Stimulated activated naive CD8-positive, alpha-beta T cell treated with anti-CD3 and anti-CD28 coated beads, Interleukin-15, amount 100 ng/mL, for 72 hours (primary cell): ENCODE measurements around the gene PRMT2.

Experiments used
- ATAC-seq: fragments of 150-1000 bp; cut with Tn5 transposase; 2 replicates; pipeline ENCODE4 v1.10.0; 2021; ENCODE audit warnings: mild to moderate bottlenecking, moderate library complexity
- DNase-seq, 2 donors: peaks; one replicate each; pipeline ENCODE4 v3.0.0; 2021 to 2022
- H3K27ac Mint-ChIP-seq, 2 donors: one replicate each; pipeline ENCODE4 v1.8.0; 2022; ENCODE audit warnings: mild to moderate bottlenecking in 2 of 2, mixed read lengths in 2 of 2, moderate library complexity in 2 of 2
- H3K27me3 Mint-ChIP-seq: one replicate; pipeline ENCODE4 v1.8.0; 2022; ENCODE audit warnings: mixed read lengths
- H3K4me1 Mint-ChIP-seq: one replicate; pipeline ENCODE4 v1.8.0; 2022; ENCODE audit warnings: mild to moderate bottlenecking, mixed read lengths
- H3K4me3 Mint-ChIP-seq, 2 donors: one replicate each; pipeline ENCODE4 v1.8.0; 2022; ENCODE audit warnings: mild to moderate bottlenecking in 2 of 2, mixed read lengths in 2 of 2, moderate library complexity in 1 of 2
- H3K9me3 Mint-ChIP-seq, 2 donors: one replicate each; pipeline ENCODE4 v1.8.0; 2022; ENCODE audit warnings: mixed read lengths in 2 of 2

The PRMT2 gene

DNA sequence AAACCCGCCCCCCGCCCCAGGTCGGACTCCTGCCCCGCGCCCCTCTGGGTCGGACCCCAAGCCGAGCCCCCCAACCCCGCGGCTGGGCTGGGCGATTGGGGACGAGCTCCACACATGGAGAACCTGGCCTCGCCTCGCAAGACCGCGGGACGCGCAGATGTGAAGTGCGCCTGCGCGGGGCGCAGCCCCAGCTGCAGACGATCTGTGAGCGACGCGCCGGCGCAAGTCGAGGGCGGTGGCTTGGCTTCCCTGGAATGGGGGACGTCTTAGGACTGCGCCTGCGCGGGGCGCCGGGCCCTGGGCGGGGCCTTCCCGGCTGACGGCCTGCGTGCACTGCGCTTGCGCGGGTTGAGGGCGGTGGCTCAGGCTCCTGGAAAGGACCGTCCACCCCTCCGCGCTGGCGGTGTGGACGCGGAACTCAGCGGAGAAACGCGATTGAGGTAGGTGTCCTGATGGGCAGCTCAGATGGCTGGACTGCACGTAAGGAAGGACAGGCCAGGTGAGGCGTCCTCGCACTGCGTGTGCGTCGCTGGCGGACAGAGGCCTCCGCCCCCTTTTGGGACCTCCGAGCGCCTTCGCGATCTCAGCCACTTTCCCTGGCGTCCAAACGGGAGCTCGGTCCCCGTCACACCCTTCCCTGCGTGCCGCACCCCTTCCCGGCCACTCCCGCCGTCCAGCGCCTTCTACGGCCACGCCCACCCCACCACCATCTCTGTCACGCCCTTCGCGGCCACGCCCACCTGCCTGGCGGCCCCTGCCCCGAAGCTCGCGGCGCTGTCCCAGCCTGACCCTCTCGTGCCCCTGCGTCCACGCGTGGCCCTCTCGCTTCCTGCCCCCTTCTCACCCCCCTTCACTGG, at the start of gene PRMT2:
Gene PRMT2 (plus strand): TSS at position 351 of the 857 bp plus-strand sequence. CDS start 1,278 bp downstream, outside the sequence.
- ATAC-seq, result peak; percentile 85
- peak; percentile 97 to 98 for DNase-seq
- Mint-ChIP-seq H3K4me1 (peaks cover 69% of the 10 kb centered on the region), H3K4me3 (peak within 1 kb of the TSS; percentile 89 to 97), H3K27ac (peak within 1 kb of the TSS; percentile 92 to 93), H3K27me3 (no peaks in the 10 kb centered on the region), H3K9me3 (peaks cover 0 to 5% of the 10 kb centered on the region in 2 donors)

DNA sequence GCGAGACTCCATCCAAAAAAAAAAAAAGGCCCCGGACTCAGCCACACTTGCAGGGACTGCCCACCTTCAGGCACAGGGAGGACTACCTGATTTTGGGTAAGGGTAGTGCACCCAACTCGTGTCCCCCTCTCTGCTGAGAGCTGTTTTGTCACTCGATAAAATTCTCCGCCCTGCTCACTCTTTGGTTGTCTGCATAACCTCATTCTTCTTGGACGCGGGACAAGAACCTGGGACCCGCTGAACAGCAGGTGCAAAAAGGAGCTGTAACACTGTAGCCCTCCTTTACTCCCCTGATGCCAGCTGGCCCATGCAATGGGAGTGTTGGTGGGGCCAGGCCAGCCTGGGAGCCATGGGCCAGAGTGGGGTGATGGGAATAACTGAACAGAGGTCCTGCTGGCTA, 41.2 kb upstream of the PRMT2 start:
- Mint-ChIP-seq H3K27me3 (no peaks in the 10 kb centered on the region), H3K27ac (no peak overlapping the region), H3K9me3 (peaks cover 30 to 52% of the 10 kb centered on the region in 2 donors), H3K4me3 (no peak overlapping the region), H3K4me1 (peaks cover 15% of the 10 kb centered on the region)
- DNase-seq (no peak), ATAC-seq (no peak)

DNA sequence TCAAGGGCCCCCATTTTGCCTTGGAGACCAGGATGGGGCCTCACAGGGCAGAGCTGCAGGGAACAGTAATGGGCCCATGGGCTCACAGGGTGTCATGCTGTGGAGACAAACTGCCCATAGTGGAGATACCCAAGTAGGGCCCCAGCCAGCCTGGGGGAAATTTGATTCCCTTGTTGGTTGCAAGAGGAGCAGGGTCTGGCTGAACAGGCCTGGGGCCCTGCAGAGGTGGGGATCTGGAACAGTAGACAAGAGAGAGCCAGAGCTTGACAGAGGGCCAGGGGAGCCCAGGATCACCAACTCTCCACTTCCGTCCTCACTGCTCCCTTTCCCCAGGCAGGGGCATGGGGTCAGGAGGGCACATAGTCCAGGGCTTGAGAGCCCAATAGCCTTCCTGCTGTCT, 39.3 kb upstream of the PRMT2 start:
- ATAC-seq (no peak), DNase-seq (no peak)
- H3K27me3 Mint-ChIP-seq, result no peaks in the 10 kb centered on the region
- no peak overlapping the region for H3K4me3 Mint-ChIP-seq
- peaks cover 10 to 33% of the 10 kb centered on the region in 2 donors for H3K9me3 Mint-ChIP-seq
- H3K4me1 Mint-ChIP-seq, result peaks cover 26% of the 10 kb centered on the region
- peak overlapping the region in 1 of 2 donors; percentile 40 for H3K27ac Mint-ChIP-seq

DNA sequence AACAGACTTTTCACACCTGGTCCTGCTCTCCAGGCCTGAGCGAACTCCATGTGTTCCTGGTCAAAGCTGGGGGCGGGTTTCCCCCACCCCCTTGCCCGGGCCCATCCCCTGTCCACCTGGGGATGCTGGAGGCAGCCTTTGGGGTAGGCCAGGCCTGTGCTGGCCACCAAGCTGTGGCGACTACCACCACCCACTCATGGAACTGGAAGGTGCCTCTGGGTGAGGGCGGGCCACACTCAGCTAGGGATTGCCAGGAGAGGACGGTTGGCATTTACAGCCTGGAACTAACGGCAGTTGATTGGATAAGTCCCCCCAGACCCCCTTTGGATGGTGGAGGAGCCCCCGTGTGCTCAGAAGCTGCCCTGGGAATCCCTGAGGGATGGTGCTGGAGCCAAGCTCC, 38.4 kb upstream of the PRMT2 start:
- DNase-seq, result no peak
- Mint-ChIP-seq H3K9me3 (peaks cover 3 to 25% of the 10 kb centered on the region in 2 donors), H3K4me1 (peaks cover 34% of the 10 kb centered on the region), H3K27me3 (no peaks in the 10 kb centered on the region), H3K27ac (no peak overlapping the region), H3K4me3 (no peak overlapping the region)
- ATAC-seq, result no peak

DNA sequence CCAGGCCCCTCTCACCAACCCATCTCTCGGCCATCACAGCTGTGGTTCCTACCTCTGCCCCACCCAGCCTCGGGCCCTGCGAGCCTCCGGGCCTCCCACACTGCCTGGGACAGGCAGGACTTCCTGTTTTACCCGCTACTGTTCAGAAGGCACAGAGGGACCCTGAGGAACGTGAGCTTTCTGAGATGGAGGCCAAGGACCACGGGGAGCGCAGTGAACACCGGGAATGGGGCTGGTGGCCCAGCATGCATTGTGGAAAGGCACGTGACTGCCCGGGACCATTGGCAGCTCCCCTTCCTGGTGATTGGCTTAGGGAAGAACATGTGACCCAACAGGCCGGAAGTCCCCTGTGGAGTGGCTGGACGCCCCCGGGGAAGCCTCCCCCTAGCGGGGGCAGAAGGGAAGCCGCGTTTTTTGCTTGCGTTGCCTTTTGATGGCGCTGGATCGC, 37.6 kb upstream of the PRMT2 start:
- ATAC-seq, result no peak
- Mint-ChIP-seq H3K9me3 (peaks cover 3 to 16% of the 10 kb centered on the region in 2 donors), H3K27me3 (no peaks in the 10 kb centered on the region), H3K4me1 (peaks cover 39% of the 10 kb centered on the region), H3K4me3 (no peak overlapping the region), H3K27ac (no peak overlapping the region)
- no peak for DNase-seq

DNA sequence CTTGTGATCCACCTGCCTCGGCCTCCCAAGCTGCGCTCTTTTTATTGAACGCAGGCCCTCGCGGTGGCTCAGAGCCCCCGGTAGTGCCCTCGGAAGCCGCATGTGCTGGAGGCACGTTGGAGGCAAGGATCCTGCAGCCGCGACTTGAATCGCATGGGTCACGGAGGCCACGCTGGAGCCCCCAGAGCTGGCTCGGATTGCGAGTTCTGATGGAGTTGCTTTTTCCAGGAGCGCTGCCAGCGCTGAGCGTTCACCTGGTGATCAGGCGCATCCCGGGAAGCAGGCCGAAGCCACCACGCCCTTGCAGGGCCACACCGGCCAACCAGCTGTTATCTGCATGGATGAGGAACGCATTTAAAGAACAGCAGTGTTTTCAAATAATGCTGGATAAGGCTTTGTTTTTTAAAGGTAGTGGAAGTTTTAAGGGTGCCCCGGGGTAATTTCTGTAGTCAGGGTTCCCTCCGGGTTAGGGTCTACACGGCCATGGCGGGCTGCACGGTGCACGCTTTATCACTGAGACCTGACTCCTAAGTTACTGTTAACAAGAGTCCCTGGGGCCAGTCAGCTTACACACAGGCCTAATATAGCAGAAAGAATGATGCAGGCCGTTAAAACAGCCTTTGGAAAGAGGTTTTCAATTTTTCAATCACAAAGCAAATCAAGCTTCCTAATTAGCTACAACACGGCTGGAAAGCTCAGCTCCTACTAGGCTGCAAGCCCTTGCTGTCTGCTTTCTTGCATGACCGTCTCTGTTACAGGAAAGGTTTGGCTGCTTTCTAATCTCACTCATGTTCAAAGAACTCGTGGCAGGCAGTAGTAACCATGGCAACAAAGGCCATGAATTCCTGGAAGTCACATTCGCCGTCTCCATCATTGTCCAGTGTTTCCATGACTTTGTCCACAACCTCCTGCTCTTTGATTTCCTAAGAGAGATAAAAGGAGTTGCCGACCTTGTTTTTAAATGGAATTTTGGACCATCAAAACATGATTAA, 36.6 kb upstream of the PRMT2 start:
- Mint-ChIP-seq H3K4me1 (peaks cover 39% of the 10 kb centered on the region), H3K4me3 (no peak overlapping the region), H3K9me3 (peaks cover 0 to 6% of the 10 kb centered on the region in 2 donors), H3K27me3 (no peaks in the 10 kb centered on the region), H3K27ac (peak overlapping the region in 1 of 2 donors; percentile 15)
- ATAC-seq, result no peak
- no peak for DNase-seq

DNA sequence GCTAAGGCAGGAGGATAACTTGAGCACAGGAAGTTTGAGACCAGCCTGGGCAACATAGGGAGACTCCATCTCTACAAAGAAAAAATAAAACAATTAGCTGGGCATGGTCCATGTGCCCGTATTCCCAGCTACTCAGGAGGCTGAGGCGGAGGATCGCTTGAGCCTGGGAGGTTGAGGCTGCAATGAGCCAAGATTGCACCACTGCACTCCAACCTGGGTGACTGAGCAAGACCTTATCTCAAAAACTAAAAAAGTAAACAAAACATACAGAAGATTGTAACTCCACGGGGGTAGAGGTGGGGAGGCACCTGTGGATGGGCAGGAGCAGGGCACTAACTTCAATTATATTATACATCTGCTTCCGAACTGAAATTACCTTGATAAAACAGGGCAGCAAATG, 35.2 kb upstream of the PRMT2 start:
- Mint-ChIP-seq H3K4me3 (no peak overlapping the region), H3K4me1 (peaks cover 46% of the 10 kb centered on the region), H3K9me3 (no peaks in the 10 kb centered on the region), H3K27ac (no peak overlapping the region), H3K27me3 (no peaks in the 10 kb centered on the region)
- ATAC-seq, result no peak
- DNase-seq, result no peak

DNA sequence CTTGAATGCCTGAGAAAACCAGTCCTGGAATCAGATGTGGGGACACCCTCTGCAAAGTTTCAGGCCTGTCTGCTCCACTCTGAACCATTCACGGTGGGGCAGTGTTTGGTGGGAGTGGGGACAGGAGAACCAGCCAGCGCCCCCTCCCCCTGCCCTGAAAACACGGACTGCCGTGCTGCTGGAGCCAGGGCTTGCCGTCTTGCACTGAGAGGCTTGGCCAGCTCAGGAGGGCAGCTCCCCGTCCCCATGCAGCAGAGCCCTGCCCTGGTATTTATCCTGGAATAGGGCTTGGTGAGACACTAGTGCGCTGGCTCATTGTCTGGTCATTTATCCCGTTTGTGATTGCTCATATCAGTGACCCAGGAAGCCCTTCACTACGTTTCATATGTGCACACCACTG, 34.5 kb upstream of the PRMT2 start:
- ATAC-seq (no peak), DNase-seq (no peak)
- H3K4me1 Mint-ChIP-seq, result peaks cover 53% of the 10 kb centered on the region
- H3K27ac Mint-ChIP-seq, result no peak overlapping the region
- no peak overlapping the region for H3K4me3 Mint-ChIP-seq
- no peaks in the 10 kb centered on the region for H3K9me3 Mint-ChIP-seq
- no peaks in the 10 kb centered on the region for H3K27me3 Mint-ChIP-seq

DNA sequence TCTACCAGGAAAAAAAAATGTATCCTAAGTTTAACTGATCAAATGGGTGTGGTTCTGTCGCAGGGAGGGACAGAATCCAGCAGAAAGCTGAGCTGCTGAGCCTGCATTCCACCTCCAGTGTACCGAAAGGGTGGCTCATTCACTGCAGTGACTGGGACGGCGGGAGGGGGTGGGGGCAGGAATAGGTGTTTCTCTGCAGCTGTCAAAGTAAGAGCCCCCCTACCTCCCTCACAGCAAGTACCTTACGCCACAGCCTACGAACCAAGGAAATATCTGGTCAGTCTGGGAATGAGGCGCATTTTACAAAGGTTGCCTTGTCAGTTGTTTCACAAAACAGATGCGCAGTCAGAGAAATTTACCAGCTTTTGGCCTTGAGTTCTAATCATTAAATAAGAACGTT, 32.2 kb upstream of the PRMT2 start:
- H3K4me3 Mint-ChIP-seq, result no peak overlapping the region
- H3K27ac Mint-ChIP-seq, result no peak overlapping the region
- DNase-seq (no peak), ATAC-seq (no peak)
- no peaks in the 10 kb centered on the region for H3K27me3 Mint-ChIP-seq
- no peaks in the 10 kb centered on the region for H3K9me3 Mint-ChIP-seq
- H3K4me1 Mint-ChIP-seq, result peaks cover 68% of the 10 kb centered on the region

DNA sequence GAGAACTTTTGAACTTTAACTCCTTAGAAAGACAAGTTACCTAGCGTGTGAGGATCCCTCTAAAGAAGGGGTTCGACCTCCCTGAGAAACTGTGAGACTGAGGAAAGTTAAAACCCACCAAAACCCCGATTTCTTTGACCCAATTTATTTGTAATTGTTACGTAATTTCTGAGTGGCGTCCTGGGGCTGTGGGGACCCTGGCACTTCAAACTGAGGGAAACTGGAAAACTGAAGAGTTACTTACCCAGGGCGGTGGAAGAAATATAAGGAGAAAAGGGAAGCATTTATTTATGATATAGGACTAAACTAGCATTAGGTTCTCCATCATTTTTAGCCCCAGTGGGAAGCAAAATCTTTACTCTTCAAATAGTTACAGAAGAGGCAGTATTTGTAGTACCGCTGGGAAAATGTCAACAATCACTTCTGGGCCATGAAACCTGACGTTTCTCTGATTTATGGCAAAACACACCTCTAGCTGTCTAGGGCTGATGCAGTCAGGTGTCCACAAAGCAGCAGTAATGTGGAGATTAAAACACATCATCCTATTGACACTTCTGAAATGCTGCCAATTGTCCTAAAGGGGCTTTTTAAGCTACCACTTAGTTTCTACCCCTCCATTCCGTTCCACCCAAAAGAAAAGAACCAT, 31.0 kb upstream of the PRMT2 start:
- H3K4me3 Mint-ChIP-seq, result peak overlapping the region; percentile 67 to 77
- H3K4me1 Mint-ChIP-seq, result peaks cover 60% of the 10 kb centered on the region
- peak overlapping the region in 1 of 2 donors; percentile 87 for H3K27ac Mint-ChIP-seq
- no peaks in the 10 kb centered on the region for H3K9me3 Mint-ChIP-seq
- ATAC-seq (peak; percentile 9), DNase-seq (no peak)
- no peaks in the 10 kb centered on the region for H3K27me3 Mint-ChIP-seq

DNA sequence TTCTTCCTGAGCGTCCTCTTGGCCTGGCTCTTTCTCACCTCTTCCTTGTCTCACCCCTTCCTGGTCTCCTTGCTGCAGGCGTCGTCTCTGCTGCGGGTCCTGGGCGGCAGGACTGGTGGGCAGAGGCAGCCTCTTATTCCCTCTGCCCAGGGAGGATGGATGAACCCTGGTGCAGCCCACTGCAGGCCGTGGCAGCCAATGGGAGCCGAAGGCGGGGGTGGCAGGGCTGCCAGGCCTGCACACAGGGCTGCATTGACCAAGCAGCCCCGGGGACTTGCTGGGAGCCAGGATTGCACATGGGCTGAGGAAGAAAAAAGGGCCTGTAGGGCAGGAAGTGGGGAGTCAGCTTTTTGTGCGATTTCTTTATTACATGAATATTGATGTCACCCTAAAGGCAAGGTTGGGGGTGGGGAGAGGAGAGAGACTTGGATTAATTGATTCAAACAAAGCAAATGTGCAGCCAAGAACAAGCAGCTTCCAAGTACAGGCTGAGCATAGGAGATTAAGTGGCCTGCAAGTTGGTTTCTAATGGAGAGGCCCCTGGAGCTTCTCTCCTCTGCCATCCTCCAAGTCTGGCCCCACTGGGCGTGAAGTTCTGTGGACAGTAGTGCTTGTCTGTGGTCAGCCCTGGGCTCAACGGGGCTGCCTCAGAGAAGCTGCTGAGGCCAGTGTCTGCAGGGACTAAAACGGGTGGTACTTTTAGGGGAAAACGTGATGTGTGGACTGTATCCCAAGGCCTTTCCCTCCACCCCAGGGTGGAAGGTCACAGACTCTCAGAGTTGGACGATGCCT, 30.3 kb upstream of the PRMT2 start, which contains the start of gene S100B:
Gene S100B (minus strand): TSS at position 108 of the 792 bp plus-strand sequence. CDS start 2,667 bp downstream, outside the sequence.
- Mint-ChIP-seq H3K4me3 (peak within 1 kb of the TSS; percentile 75 to 77), H3K27ac (peak within 1 kb of the TSS; percentile 77 to 87), H3K4me1 (peaks cover 53% of the 10 kb centered on the region), H3K27me3 (no peaks in the 10 kb centered on the region), H3K9me3 (peaks cover 0 to 7% of the 10 kb centered on the region in 2 donors)
- ATAC-seq (peak; percentile 65), DNase-seq (peak; percentile 15 to 31)

DNA sequence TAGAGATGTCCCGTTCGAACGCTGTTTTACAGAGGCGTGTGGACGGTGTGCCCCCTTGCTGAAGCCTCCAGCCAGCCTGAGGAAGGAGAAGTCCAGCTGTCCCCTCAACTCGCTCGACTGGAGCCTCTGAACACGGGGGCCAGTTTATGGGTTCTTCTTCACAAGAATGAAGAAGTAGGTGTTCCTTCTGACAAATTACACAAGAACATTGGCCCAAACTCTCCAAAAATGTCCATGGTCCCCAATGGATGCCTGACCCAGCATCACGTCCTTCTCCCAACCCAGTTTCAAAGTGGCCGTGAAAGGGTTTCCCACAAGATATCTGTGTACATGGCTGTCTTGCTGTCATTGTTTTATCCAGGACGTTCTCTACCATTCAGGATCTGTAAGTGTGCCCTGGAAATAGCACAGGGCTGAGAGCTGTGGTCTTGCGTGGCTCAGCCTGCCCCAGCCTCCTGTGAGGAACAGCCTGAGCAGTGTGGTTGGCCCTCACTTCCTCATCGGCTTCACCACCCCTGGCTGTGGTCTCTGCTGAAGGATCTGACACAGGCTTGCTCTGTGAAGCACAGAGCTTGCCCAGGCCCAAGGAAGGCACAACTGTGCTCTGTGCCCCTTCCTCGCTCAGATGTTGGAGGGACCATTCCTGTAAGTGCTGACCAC, 29.6 kb upstream of the PRMT2 start:
- H3K4me3 Mint-ChIP-seq, result peak overlapping the region; percentile 75 to 77
- ATAC-seq, result peak; percentile 93

DNA sequence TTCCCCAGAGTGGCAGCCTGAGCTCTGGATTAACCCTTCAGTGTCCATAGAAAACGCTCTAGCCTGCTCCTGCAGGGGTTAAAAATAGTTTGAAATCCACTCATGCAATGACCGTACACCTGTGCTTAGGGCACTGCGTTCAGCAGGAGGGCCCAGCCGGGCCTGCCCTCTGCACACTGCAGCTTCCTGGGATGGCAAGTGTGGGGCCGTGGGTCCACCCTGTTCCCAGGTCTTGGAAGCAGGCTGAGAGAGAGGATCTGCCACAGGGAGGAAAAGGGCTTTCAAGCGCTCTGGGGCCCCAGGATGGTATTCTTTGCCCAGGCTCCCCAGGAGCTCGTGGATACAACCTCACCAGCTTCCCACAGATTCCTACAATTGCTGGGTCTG, 29.1 kb upstream of the PRMT2 start:
- Mint-ChIP-seq H3K9me3 (peaks cover 3 to 8% of the 10 kb centered on the region in 2 donors), H3K4me3 (peak overlapping the region; percentile 37 to 75), H3K4me1 (peaks cover 49% of the 10 kb centered on the region)

More for the DNA sequence above, 29.6 kb upstream of the PRMT2 start:
- no peaks in the 10 kb centered on the region for H3K27me3 Mint-ChIP-seq
- peak; percentile 49 to 58 for DNase-seq
- H3K4me1 Mint-ChIP-seq, result peaks cover 50% of the 10 kb centered on the region
- peaks cover 3 to 8% of the 10 kb centered on the region in 2 donors for H3K9me3 Mint-ChIP-seq
- peak overlapping the region in 1 of 2 donors; percentile 74 for H3K27ac Mint-ChIP-seq

DNA sequence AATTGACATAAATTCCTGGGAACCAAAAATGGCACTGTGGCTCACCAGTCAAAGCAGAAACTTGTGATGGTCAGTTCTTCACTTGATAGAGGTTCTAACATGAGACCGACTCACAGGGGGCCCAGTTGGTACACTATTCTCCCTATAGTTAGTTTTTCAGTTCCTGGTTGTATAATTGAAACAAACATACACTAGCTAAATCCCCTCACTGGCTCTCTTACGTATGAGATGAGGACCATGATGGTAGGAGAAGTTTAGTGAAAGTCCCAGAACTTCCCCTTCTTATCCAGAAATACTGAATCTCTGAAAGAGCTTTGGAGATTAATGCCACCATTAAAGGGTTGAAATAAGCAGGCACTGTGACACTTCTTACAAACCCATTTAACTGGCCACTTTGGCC, 27.8 kb upstream of the PRMT2 start:
- H3K27me3 Mint-ChIP-seq, result no peaks in the 10 kb centered on the region
- ATAC-seq (no peak), DNase-seq (no peak)
- peaks cover 40% of the 10 kb centered on the region for H3K4me1 Mint-ChIP-seq
- H3K9me3 Mint-ChIP-seq, result peaks cover 3 to 8% of the 10 kb centered on the region in 2 donors
- no peak overlapping the region for H3K4me3 Mint-ChIP-seq
- H3K27ac Mint-ChIP-seq, result no peak overlapping the region

More for the DNA sequence above, 29.1 kb upstream of the PRMT2 start:
- Mint-ChIP-seq H3K27me3 (no peaks in the 10 kb centered on the region), H3K27ac (peak overlapping the region; percentile 76 to 83)
- peak; percentile 39 for ATAC-seq
- no peak for DNase-seq
